Umbilical cord (tissue), 2 donors: ENCODE results near the gene TBCC. TPM values are rescaled to one million over a fixed set of nuclear protein-coding genes. Genes with fewer than 3 reads are reported as not detected.
"Not testable (repeated sequence)": the region's sequence is repeated elsewhere in the genome, so short reads cannot be mapped to it uniquely, and the experiment has no call there.

Experiments used
- DNase-seq: peaks from one replicate; pipeline ENCODE4 v3.0.0-alpha.2; 2015; ENCODE audit warnings: low spot score
- total RNA-seq: library from RNA; depleted of rRNA; stranded (reverse); fragments of >200 nt; gene quantifications from one replicate; pipeline ENCODE4 v1.2.3, GENCODE V29; 2014; ENCODE audit warnings: low replicate concordance; ENCODE audit not compliant: insufficient read depth

TBCC gene, protein sequence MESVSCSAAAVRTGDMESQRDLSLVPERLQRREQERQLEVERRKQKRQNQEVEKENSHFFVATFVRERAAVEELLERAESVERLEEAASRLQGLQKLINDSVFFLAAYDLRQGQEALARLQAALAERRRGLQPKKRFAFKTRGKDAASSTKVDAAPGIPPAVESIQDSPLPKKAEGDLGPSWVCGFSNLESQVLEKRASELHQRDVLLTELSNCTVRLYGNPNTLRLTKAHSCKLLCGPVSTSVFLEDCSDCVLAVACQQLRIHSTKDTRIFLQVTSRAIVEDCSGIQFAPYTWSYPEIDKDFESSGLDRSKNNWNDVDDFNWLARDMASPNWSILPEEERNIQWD
- total RNA-seq: 29.4 TPM

DNA sequence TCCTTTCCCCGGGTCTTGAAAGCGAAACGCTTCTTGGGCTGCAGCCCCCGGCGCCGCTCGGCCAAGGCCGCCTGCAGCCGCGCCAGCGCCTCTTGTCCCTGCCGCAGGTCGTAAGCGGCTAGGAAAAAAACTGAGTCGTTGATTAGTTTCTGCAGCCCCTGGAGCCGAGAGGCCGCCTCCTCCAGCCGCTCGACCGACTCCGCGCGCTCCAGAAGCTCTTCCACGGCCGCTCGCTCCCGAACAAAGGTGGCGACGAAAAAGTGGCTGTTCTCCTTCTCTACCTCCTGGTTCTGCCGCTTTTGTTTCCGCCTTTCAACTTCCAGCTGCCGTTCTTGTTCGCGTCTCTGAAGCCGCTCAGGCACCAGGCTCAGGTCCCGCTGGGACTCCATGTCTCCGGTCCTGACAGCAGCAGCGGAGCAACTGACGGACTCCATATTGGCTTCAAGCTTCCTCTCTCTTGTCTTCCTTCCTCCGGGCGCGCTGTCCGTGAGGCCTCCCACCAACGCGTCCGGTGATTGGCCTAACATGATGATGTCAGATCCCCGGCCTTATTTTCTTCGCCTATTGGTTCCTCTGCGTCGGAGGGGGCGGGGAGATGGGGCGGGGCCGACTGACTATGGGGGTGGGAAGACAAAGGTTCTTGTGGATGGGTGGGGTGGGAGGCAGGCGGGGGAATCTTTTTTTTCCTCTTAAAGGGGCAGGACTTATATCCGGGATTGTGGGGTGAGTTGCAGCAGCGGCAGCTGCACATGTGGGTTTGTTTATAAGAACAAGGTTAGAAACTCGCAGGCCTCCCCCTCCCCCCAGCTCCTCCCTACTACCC is at the start of gene TBCC:
Gene TBCC (minus strand): TSS at position 464 of the 823 bp plus-strand sequence. CDS start 30 bp downstream, at position 434.
- peak; percentile 99 for DNase-seq

GRCh38 chr6:42795651-42796050 is 49.7 kb upstream of the TBCC start:
- no peak for DNase-seq

- no peak for DNase-seq
Observed at GRCh38 chr6:42791706-42792320, 45.9 kb upstream of the TBCC start.

DNA sequence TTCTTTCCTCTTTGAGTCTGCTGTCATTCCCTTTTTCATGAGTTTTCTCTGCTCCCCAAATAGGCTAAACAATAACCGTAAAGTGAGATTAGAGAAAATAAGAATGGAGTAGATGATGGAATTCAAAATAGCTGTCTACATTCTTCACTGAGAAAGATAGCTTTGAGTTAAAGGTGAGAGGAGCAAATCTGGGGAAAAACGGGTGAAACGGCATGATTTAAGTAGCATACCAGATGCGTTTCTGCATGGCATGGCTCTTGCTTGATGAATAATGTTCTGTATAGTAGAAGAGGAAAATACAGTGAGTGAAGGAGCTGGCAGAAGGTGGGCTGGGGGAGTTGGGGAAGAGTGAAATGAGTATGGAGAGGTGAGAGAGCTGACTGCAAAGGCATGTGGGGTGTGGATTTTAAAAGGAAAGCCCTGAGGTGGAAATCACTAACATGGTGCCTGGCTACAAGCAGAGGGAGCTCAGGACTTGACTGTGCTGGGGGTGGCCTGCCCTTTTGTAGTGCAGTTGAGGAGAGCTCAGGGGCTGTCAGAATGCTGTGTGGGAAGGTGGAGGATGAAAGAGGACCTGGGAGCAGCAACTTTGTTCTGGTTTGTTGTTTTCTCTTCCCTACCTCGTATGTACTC is 44.8 kb upstream of the TBCC start:
- DNase-seq: no peak

DNA sequence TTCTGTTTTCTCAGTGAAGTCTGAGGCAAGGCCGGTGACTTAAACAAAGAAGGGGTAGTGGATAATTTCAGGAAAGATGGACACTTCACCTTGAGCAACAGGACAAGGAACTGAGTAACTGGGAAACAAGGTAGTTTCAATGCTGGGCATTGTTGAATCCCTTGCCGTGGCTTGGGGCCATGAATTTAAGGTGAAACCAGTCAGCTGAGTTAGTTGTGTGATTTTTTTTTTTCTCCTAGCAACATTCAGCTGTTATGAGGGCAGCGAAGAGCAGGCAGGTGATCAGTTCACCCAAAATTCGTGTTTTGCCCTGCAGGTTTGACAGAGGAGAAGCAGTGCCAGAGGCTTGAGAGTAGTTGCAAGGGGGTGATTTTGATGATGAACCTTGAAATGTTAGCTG is 42.8 kb upstream of the TBCC start:
- no peak for DNase-seq

DNA sequence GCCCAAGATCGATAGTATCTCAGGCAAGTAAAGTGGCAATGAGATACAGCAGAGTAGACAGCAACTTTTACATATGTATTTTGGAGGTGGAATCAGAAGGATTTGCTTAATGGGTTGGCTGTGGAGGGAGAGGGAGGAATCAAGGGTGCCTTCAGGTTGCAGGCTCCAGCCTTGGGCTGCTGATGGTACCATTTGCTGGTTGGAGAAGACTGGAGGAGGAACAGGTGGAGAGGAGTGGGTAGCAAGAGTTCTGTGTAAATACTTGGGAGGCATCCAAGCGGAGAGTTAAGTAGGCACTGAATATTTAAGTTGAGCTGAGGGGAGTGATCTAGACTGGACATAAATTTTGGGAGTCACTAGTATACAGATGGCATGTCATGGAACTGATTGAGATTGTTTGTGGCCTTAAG is 41.2 kb upstream of the TBCC start:
- no peak for DNase-seq

DNA sequence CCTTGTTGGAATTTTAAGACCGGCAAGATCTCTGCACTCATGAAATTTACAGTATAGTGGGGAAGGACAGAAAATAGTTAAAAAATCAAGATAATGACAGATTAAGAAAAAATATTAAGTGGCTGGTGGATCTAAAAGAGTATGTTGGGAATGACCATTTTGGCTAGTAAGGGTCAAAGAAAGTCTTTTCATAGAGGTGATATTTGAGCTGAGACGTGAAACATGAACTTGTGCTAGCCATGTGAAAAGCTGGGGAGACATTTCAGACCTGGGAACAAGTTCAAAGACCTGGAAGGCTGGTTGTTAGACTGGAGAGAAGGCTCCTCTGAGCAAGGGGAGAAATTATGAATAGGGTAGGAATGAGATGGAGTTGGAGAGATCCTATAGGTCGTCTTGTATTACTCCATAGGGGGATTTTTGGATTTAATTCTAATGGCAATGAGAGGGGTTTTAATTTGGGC is 40.7 kb upstream of the TBCC start:
- DNase-seq: no peak

- DNase-seq: no peak
Observed at GRCh38 chr6:42784717-42785498, 39.0 kb upstream of the TBCC start.

GRCh38 chr6:42783876-42784642 is 38.2 kb upstream of the TBCC start:
- DNase-seq: peak; percentile 62

- DNase-seq: peak; percentile 79
Observed at GRCh38 chr6:42783177-42783875, 37.4 kb upstream of the TBCC start.

DNA sequence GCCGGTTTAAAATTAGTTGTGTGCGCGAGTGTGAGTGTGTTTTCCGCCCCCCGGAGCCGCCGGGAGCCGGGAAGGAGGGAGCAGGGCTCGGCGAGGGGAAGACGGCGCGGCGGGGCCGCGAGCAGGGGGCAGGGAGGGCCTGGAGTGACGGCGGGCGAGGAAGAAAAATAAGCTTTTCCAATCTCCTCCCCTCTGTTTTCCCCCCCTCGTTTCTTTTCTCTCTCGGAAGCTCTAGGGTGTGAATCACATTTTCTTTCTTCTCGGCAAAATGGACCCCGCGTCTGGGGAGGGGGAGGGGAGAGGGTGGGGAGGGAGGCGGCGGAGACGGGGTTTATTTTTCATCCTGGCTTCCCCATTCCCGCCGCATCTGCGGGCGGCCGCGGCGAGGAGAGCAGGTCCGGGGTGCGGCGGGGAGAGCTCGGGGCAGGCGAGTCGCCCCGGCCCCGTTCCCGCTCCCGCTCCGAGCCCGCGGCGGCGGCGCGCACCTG is 36.8 kb upstream of the TBCC start:
- DNase-seq: peak; percentile 94

DNA sequence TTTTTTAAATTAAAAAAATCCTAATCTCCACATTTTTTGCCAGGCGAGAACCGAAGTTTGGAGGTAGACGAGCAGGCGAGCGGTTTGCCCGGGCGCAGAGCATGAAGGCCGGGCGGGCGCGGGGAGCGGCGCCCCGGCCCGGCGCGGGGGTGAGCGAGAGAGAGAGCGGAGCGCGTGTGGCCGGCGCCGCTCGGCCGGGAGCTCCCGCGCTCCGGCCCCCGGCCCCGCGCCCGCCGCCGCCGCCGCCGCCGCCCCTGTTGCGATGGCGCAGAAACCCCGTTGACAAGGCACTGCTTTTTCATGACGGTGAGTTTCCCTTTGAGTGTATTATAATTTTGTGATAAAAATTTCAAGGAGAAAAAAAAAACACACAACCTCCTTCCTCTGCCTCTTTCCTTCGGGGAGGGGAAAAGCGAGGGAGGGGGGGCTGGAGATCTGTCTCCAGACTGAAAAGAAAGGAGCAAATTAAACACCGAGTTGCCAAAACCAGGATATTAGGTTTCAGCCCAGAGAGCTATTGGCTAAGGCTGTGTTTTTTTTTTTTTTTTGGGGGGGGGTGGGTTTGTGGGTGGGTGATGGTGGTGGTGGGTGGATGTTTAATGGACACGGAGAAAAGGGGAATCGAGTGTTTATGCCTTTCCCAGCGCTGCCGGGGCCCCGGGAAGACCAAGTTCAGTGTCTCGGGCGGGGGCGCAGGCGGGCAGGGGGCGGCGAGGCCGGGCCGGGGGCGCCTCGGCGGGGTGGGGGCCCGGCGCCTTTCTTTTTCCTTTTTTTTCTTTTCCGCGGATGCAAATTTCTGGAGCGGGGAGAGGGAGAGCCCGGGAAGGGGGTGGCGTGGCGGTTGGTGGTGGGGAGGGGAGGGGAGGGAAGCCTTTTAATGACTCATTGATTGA is 36.1 kb upstream of the TBCC start, which contains the start of gene BICRAL:
Gene BICRAL (plus strand): TSS at position 257 of the 893 bp plus-strand sequence. CDS start 39,971 bp downstream, outside the sequence.
- peak; percentile 91 for DNase-seq

DNA sequence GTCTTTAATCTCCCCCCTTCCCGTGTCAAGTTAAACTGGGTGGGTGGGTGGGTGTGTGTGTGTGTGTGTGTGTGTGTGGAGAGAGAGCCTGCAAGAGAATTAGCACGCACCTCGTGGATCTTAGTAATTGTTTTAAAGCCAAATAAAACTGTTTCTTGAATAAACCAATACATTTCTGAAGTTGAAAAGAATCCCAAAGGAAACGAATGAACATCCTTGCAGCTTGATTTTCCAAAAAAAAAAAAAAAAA is 35.6 kb upstream of the TBCC start:
- no peak for DNase-seq

- no peak for DNase-seq
Observed at GRCh38 chr6:42779521-42779920, 33.6 kb upstream of the TBCC start.

DNA sequence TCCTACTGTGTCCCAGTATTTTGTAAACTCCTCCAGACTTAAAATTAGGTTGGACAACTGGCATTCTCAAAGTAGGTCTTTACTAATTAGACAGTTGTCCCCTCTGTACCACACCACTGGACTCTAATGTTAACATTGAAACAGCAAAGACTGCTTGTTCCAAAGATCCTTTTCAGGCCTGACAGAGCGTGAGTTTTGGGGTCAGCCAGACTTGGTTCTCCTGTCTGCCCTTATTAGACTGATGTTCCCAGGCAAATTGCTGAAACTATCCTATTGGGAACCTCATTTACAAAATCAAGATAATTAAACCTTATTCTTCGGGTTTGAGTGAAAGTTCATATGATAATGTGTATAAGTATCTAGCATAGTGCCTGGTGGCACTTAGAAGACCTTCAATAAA is 32.2 kb upstream of the TBCC start:
- DNase-seq: no peak

DNA sequence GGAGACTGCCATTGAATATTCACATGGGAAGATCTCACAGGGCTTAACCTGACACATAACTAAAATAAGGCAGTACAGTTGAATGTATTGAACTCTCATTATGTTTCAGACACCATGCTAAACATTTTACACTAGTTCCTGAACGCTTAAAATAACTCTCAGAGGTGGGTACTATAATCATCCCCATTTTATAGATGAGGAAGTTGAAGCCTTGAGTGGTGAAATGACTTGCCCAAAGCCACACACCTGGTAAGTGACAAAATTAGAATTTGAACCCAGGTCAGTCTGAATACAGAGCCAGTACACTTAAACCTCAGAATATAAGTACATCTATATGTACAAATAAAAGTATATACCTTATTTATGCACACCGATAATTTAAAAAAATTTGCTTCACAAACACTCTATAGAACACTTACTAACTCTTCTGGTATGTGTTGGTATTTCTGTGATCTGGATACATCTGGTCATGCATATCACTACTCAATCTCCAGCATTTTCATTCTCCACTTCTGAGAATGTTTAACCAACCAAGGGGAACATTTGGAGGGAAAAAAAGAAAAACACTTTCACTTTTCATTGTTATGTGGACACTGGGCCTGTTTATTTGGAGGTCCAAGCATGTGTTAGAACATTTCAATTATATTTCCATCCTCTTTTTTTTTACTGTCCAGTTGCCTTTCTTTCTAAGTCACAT is 31.4 kb upstream of the TBCC start:
- DNase-seq: no peak

DNA sequence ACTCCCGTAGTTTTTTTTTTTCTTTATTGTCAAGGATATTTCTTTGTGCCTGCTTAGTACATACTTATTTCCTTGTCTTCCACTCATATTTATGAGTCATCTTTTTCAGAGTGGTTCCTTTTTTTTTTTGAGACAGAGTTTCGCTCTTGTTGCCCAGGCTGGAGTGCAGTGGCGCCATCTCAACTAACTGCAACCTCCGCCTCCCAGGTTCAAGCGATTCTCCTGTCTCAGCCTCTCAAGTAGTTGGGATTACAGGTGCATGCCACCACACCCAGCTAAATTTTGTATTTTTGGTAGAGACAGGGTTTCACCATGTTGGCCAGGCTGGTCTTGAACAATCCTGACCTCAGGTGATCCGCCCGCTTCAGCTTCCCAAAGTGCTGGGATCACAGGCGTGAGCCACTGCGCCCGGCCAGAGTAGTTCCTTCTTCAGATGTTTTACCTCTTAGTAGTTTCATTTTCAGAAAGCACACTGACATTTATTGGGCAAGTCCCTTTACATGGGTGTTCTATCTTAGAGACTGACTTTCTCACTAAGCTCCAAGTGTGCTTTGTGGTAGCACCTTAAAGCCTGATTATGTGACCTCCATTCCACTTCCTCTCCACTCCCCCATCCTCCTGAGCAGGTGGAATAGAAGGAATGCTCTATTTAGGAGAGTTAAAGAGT is 29.1 kb upstream of the TBCC start:
- DNase-seq: not testable (repeated sequence)
